Mucosa of descending colon (tissue), 3 donors: ENCODE results near the gene RBM38. TPM values are rescaled to one million over a fixed set of nuclear protein-coding genes. Genes with fewer than 3 reads are reported as not detected.

Source experiments
- ATAC-seq: fragments of 200-7000 bp; cut with Tn5 transposase; one replicate; pipeline ENCODE4 v1.9.1; 2020; ENCODE audit warnings: mild to moderate bottlenecking, moderate library complexity
- DNase-seq, 3 donors: peaks; one replicate each; pipeline ENCODE4 v3.0.0-alpha.2; 2020
- H3K36me3 ChIP-seq: fragments of 200-600 bp; one replicate; pipeline ENCODE4 v1.8.0; 2021; ENCODE audit warnings: low read depth, mild to moderate bottlenecking
- H3K4me1 ChIP-seq: fragments of 200-600 bp; one replicate; pipeline ENCODE4 v1.8.0; 2021; ENCODE audit warnings: low read depth, mild to moderate bottlenecking
- H3K4me3 ChIP-seq: fragments of 200-600 bp; one replicate; pipeline ENCODE4 v1.8.0; 2021; ENCODE audit warnings: mild to moderate bottlenecking
- H3K9me3 ChIP-seq: fragments of 200-600 bp; one replicate; pipeline ENCODE4 v1.8.0; 2021; ENCODE audit warnings: mild to moderate bottlenecking
- intact Hi-C, 2 donors: fragments of 100-400 bp; cut with DNase I in 1 of 2; cut with micrococcal nuclease in 1 of 2; formaldehyde crosslinking; loops; one replicate each; pipeline versions ENCODE4 v1.11.0 to v1.11.1; 2022; cut with DNase I, micrococcal nuclease
- total RNA-seq, 3 donors: library from RNA; stranded (reverse); fragmentation: NEBNext Ultra II Directional in 2 of 3; extraction: Animal tissue kit (Norgen Biotek cat#: 25700) in 2 of 3; gene quantifications; one replicate each; pipeline versions ENCODE4 v1.2.1 to v1.2.4, GENCODE V29; 2021 to 2023
- TF ChIP-seq, protein P1 (sequence below): fragments of 200-600 bp; IDR thresholded peaks from one replicate; pipeline ENCODE4 v1.8.0; 2022; ENCODE audit warnings: antibody characterized with exemption, mild to moderate bottlenecking
- donor health status: DM: no; HTN: no; CAD: no; lungs with moderate emphysema.
- donor health status: DM: no; HTN: no; CAD: no.
- donor health status: DM: no; HTN: yes; CAD: no.

The RBM38 gene
- total RNA-seq, 3 donors from 2014 or later = 29.5 to 85.5 (median 36.8) TPM

GRCh38 chr20:57386762-57387161 is 4.4 kb upstream of the RBM38 start:
- DNase-seq (peak in 1 of 3 donors; percentile 26), ATAC-seq (no peak)
- Histone ChIP-seq H3K9me3 (no peaks in the 10 kb centered on the region), H3K4me3 (no peak overlapping the region), H3K4me1 (peaks cover 39% of the 10 kb centered on the region), H3K36me3 (no peaks in the 10 kb centered on the region)
- TF ChIP-seq, protein P1, sequence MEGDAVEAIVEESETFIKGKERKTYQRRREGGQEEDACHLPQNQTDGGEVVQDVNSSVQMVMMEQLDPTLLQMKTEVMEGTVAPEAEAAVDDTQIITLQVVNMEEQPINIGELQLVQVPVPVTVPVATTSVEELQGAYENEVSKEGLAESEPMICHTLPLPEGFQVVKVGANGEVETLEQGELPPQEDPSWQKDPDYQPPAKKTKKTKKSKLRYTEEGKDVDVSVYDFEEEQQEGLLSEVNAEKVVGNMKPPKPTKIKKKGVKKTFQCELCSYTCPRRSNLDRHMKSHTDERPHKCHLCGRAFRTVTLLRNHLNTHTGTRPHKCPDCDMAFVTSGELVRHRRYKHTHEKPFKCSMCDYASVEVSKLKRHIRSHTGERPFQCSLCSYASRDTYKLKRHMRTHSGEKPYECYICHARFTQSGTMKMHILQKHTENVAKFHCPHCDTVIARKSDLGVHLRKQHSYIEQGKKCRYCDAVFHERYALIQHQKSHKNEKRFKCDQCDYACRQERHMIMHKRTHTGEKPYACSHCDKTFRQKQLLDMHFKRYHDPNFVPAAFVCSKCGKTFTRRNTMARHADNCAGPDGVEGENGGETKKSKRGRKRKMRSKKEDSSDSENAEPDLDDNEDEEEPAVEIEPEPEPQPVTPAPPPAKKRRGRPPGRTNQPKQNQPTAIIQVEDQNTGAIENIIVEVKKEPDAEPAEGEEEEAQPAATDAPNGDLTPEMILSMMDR = no peak
- intact Hi-C loops = loop anchor here (5.0 to 10.0 kb wide), 2 partner anchors 111 to 198 kb away; no protein-coding TSS in a partner anchor

DNA sequence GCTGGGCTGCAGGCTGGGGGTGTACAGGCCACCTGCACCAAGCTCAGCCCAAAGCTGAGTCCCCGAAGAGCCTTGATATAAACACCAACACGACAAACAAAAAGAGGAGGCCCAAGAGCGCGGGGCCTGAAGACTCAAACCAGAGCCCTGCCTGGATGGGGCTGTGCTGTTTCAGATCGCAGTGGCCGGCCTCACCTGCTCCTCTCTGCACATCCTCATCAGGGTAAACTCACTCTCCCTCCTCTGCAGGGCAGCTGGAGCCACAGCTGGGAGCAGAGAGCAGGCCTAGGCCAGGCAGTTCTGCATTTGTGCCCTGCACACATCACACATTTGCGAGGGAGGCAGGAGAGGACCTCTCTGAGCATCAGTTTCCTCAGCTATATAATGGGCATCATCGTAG is 3.7 kb upstream of the RBM38 start:
- ATAC-seq = no peak
- H3K4me1 ChIP-seq = peaks cover 39% of the 10 kb centered on the region
- DNase-seq = peak in 1 of 3 donors; percentile 26

DNA sequence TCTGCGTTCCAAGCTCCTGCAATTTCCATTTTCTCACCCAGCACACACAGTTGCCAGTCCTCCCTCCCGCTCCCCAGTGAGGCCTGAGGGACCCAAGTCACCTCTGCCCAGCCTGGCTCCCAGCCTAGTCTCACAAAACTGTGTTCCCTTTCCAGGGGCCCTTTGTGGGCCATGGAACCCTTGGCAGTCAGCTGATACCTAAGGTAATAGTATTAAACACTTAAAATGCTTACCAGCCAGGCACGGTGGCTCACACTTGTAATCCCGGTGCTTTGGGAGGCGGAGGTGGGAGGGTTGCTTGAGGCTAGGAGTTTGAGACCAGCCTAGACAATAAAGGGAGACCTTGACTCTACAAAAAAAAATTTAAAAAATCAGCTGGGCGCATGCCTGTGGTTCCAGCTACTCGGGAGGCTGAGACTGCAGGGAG is 3.2 kb upstream of the RBM38 start:
- ATAC-seq (no peak), DNase-seq (peak in 1 of 3 donors; percentile 31)
- TF ChIP-seq, protein P1 = no peak
- no peaks in the 10 kb centered on the region for H3K9me3 ChIP-seq
- H3K36me3 ChIP-seq = no peaks in the 10 kb centered on the region
- H3K4me3 ChIP-seq = no peak overlapping the region
- H3K4me1 ChIP-seq = peaks cover 40% of the 10 kb centered on the region
- intact Hi-C loops = loop anchor here (5.0 to 10.0 kb wide), 2 partner anchors 109 to 197 kb away; no protein-coding TSS in a partner anchor

More for the DNA sequence above, 3.7 kb upstream of the RBM38 start:
- Histone ChIP-seq H3K4me3 (no peak overlapping the region), H3K9me3 (no peaks in the 10 kb centered on the region), H3K36me3 (no peaks in the 10 kb centered on the region)
- TF ChIP-seq, protein P1 = no peak
- intact Hi-C loops = loop anchor here (5.0 to 10.0 kb wide), 2 partner anchors 110 to 197 kb away; no protein-coding TSS in a partner anchor

DNA sequence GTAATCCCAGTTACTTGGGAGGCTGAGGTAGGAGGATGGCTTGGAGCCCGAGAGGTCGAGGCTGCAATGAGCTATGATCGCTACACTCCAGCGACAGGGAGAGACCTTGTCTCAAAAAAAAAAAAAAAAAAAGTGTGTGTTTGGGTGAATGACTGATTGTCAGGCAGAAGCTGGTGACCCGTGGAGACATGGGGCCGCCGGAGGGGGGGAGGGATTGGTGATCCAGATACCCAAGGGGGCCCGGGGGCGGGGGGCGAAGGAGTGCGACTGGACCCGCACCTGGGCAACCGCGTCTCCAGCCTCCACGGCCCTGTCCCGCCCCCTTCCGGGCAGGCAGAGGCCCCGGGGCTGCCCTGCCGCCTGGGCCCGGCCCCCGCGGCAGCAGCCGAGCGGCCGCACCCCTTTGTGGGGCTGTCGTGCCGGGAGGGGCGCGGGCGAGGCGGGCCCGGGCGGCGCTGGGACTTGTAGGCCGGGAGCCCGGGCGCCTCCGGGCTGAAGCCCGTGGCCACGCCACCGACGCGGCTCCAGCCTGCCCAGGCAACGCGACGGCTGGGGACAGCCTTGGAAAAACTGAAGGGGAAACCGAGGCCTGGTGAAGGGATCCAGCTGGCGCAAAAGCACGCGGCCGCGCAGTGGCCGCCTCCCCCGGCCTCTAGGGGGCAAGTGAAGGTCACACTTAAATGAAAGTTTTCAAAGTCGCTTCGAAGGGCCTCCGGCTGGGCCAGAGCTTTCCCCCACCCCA is 2.1 kb upstream of the RBM38 start:
- TF ChIP-seq, protein P1 = no peak
- H3K4me3 ChIP-seq = no peak overlapping the region
- ATAC-seq (peak; percentile 74), DNase-seq (peak; percentile 87 to 91 (median 91))
- no peaks in the 10 kb centered on the region for H3K9me3 ChIP-seq
- intact Hi-C loops = loop anchor here (5.0 to 10.0 kb wide), 2 partner anchors 108 to 196 kb away; no protein-coding TSS in a partner anchor
- no peaks in the 10 kb centered on the region for H3K36me3 ChIP-seq
- peaks cover 40% of the 10 kb centered on the region for H3K4me1 ChIP-seq

DNA sequence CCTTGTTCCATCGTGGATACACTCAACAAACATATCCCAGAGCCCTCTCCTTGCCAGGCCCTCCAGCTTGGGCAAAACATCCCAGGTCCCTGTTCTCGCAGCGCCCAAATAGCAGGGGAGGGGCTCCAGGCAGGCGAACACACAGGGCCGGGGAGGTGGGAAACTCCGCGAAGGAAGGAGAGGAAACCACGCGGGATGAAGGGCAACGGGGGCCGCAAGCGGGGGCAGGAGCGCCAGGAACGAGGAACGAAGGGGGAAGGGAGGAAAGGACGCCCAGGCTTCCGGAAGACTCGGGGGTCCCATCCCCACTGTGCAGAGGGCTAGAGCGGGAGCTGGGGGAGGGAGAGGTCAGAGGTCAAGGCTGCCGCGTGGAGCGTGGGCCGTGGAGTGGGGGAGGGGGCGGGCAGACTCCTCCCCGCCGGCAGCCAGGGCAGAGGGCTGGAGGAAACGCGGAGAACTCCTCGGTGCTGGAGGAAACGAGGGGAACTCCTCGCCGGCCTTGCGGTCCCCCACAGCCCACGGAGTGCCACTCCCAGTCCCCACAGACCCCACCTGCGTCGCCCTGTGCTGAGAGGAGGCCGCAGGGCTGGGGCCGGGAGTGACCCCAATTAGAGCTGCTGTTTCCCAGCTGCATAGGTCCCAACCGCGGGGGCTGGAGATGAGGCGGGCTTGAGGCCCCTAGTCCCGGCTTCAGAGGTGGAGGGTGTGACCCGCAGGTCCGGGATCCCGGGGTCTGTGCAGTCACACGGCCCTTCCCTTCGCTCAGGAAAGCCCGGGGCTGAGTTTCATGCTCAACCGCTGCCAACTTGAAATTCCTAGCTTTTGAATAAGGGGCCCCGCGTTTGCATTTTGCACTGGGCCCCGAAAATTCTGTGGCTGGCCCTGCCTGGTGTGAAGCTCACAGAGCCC is 1.2 kb upstream of the RBM38 start:
- Histone ChIP-seq H3K4me1 (peaks cover 36% of the 10 kb centered on the region), H3K4me3 (no peak overlapping the region), H3K36me3 (no peaks in the 10 kb centered on the region), H3K9me3 (no peaks in the 10 kb centered on the region)
- TF ChIP-seq, protein P1 = no peak
- no peak for ATAC-seq
- intact Hi-C loops = loop anchor here (5.0 to 10.0 kb wide), 2 partner anchors 107 to 195 kb away; no protein-coding TSS in a partner anchor
- DNase-seq = peak; percentile 43 to 78 (median 65)
